ENCODE measurements around the gene INAFM2. TPM values are rescaled to one million over a fixed set of nuclear protein-coding genes. Genes with fewer than 3 reads are reported as not detected.

INAFM2 gene
- total and polyA plus RNA-seq, 2 donors (not counting 3 experiments of a cell fraction or from before 2014, with no cell fraction given), result 10.4 to 24.1 TPM

GRCh38 chr15:40303576-40303975 lies 19.9 kb upstream of the INAFM2 start:
- TF ChIP-seq CTCF (IDR thresholded peaks at IDR 0.05; ENCODE audit: extremely low read depth in 1 of 2, insufficient read depth in 1 of 2, low read depth in 1 of 2, low read length in 2 of 2), result no peak
- no peak for TF ChIP-seq MAX (IDR thresholded peaks at IDR 0.05; ENCODE audit: insufficient read depth, insufficient read length)
- TF ChIP-seq POLR2AphosphoS5 (IDR thresholded peaks at IDR 0.05; ENCODE audit: insufficient read depth, low read depth, low read length), result no peak
- no peak for TF ChIP-seq JUN (IDR thresholded peaks at IDR 0.05; ENCODE audit: borderline replicate concordance, insufficient read depth, insufficient read length, low read depth)
- TF ChIP-seq GATA2 (IDR thresholded peaks at IDR 0.05; ENCODE audit: insufficient read depth, insufficient read length, low read depth, low read length), result no peak
- TF ChIP-seq POLR2A (IDR thresholded peaks at IDR 0.05; ENCODE audit: low read depth, low read length), result no peak
- no peak for TF ChIP-seq FOS (IDR thresholded peaks at IDR 0.05; ENCODE audit: borderline replicate concordance, insufficient read depth, low read length)
- no peak for TF ChIP-seq MYC (IDR thresholded peaks at IDR 0.05; ENCODE audit: low read depth, low read length)
- Histone ChIP-seq H3K4me3 (replicated peaks in 1 of 3; ENCODE audit: insufficient read depth in 1 of 3, low read depth in 1 of 3, low read length in 3 of 3) (no peak overlapping the region), H3K4me1 (ENCODE audit: control insufficient read depth, extremely low read depth, insufficient read depth, low read length) (no peaks in the 10 kb centered on the region), H3K9ac (replicated peaks; ENCODE audit: extremely low read depth, insufficient read depth, low read length) (no peak overlapping the region), H3K9me3 (replicated peaks; ENCODE audit: control insufficient read depth, insufficient read depth, low read length) (no peaks in the 10 kb centered on the region), H3K9me1 (replicated peaks; ENCODE audit: control insufficient read depth, extremely low read depth, insufficient read depth, low read length) (no peaks in the 10 kb centered on the region), H2AFZ (ENCODE audit: low read depth, low read length) (no peak overlapping the region), H3K36me3 (ENCODE audit: control insufficient read depth in 2 of 2, extremely low read depth in 1 of 2, insufficient read depth in 2 of 2, low read length in 2 of 2) (no peaks in the 10 kb centered on the region), H4K20me1 (replicated peaks; ENCODE audit: control insufficient read depth, extremely low read depth, insufficient read depth, low read length) (no peaks in the 10 kb centered on the region), H3K79me2 (ENCODE audit: control insufficient read depth, insufficient read depth, low read length) (no peaks in the 10 kb centered on the region), H3K27ac (ENCODE audit: insufficient read depth, low read depth, low read length) (no peak overlapping the region), H3K27me3 (ENCODE audit: control insufficient read depth in 2 of 2, insufficient read depth in 2 of 2, low read length in 2 of 2) (peaks cover 5 to 11% of the 10 kb centered on the region in 2 experiments), H3K4me2 (ENCODE audit: insufficient read depth, low read length) (no peak overlapping the region)
- CTCF ChIA-PET, result interaction anchor here (0.8 to 3.9 kb wide), 8 partner anchors 8 to 37 kb away, joined by 3 to 32 read pairs (median 4); no protein-coding TSS in a partner anchor
- DNase-seq (ENCODE audit: low read depth, low spot score), result no peak
- dilution Hi-C loops (cut with MboI; ENCODE audit: extremely low pct_ligation_motif_present, low sequenced_read_pairs), result no loop called here
- intact Hi-C loops (cut with micrococcal nuclease), result no loop called here
- FAIRE-seq, result no peak
- no TSS peak for BruUV-seq (replicated peaks)
- POLR2A ChIA-PET, result no interaction called here
